Bronchial epithelial cell (primary cell): ENCODE data around the gene DCP1B. TPM values are rescaled to one million over a fixed set of nuclear protein-coding genes. Genes with fewer than 3 reads are reported as not detected.

Experiments used
- DNase-seq: peaks from one replicate; pipeline ENCODE4 v3.0.0-alpha.2; 2010; ENCODE audit warnings: low read depth
- FAIRE-seq: peaks from 2 replicates; lab custom pipeline; 2011; peaks lifted over from hg19 to GRCh38; lab: Jason Lieb, UNC
- H3K27me3 ChIP-seq: 2 replicates; pipeline ENCODE4 v1.5.1; 2011; ENCODE audit warnings: low read length; ENCODE audit not compliant: control insufficient read depth, insufficient read depth
- H3K36me3 ChIP-seq: 2 replicates; pipeline ENCODE4 v1.5.1; 2011; ENCODE audit warnings: low read length; ENCODE audit not compliant: control insufficient read depth, insufficient read depth
- H3K4me3 ChIP-seq: 2 replicates; pipeline ENCODE4 v1.5.1; 2011; ENCODE audit warnings: mild to moderate bottlenecking, low read depth, low read length, control low read depth
- CTCF ChIP-seq: IDR thresholded peaks from 2 replicates; pipeline ENCODE4 v1.5.1; 2011; ENCODE audit warnings: mild to moderate bottlenecking, moderate library complexity, low read length, control low read depth, inconsistent platforms; ENCODE audit not compliant: insufficient read depth, severe bottlenecking
- total RNA-seq: library from RNA; depleted of rRNA; stranded (reverse); fragments of >200 nt; gene quantifications from 2 replicates; pipeline ENCODE4 v1.2.1, GENCODE V29; 2014

Gene DCP1B
- total RNA-seq, 1 donor from 2014 or later: 1.3 TPM

- no peaks in the 10 kb centered on the region for H3K27me3 ChIP-seq
- no peak overlapping the region for H3K4me3 ChIP-seq
- FAIRE-seq (no peak), DNase-seq (no peak)
- no peak for TF ChIP-seq CTCF
- no peaks in the 10 kb centered on the region for H3K36me3 ChIP-seq
Observed at GRCh38 chr12:1927751-1928351, 76.4 kb downstream of the DCP1B start.

GRCh38 chr12:1927051-1927680 is 77.1 kb downstream of the DCP1B start:
- Histone ChIP-seq H3K27me3 (no peaks in the 10 kb centered on the region), H3K4me3 (no peak overlapping the region), H3K36me3 (no peaks in the 10 kb centered on the region)
- FAIRE-seq (peak; percentile 81), DNase-seq (no peak)
- TF ChIP-seq CTCF: no peak

- no peaks in the 10 kb centered on the region for H3K36me3 ChIP-seq
- no peak for DNase-seq
- peak; percentile 13 for FAIRE-seq
- TF ChIP-seq CTCF: no peak
- H3K27me3 ChIP-seq: no peaks in the 10 kb centered on the region
- no peak overlapping the region for H3K4me3 ChIP-seq
Observed at GRCh38 chr12:1926251-1926657, 78.0 kb downstream of the DCP1B start.

- Histone ChIP-seq H3K27me3 (no peaks in the 10 kb centered on the region), H3K4me3 (no peak overlapping the region), H3K36me3 (no peaks in the 10 kb centered on the region)
- DNase-seq (no peak), FAIRE-seq (no peak)
- TF ChIP-seq CTCF: no peak
Observed at GRCh38 chr12:1925684-1926006, 78.6 kb downstream of the DCP1B start.

GRCh38 chr12:1924996-1925683 is 79.1 kb downstream of the DCP1B start:
- no peaks in the 10 kb centered on the region for H3K36me3 ChIP-seq
- no peak overlapping the region for H3K4me3 ChIP-seq
- H3K27me3 ChIP-seq: no peaks in the 10 kb centered on the region
- DNase-seq (no peak), FAIRE-seq (no peak)
- no peak for TF ChIP-seq CTCF
